Measurements from ENCODE around the gene CNTNAP5. TPM values are rescaled to one million over a fixed set of nuclear protein-coding genes. Genes with fewer than 3 reads are reported as not detected.

The CNTNAP5 gene
- total and polyA plus RNA-seq, 9 of the 15 experiments (the other 6 are each of a cell fraction or from before 2014, with no cell fraction given), result not detected

DNA sequence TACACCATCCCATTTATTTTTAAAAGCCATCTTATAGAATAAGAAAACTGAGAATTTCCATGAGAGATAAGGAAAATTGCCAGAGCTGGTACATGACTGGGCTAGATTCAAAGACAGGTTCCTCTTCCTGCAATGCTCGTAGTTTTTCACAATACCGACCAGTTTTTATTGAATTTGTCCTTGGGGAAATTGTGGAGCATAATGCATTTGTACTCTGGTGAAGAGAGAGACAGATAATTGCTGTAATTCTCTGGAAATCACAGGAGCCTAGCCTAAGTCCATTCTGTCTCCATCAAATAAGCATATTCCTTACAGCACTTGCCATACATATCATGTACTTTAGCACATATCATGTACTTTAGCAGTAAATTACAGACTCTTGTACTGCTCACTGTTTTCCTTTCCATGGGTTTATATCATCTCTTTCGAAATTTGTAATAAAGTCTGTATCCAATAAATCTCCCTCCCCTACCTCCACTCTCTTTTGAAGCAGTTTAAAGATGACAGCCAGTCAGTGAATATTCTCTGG, 355.2 kb downstream of the CNTNAP5 start (continued):
- TF ChIP-seq ZNF740 (CRISPR knock-in tag; IDR thresholded peaks at IDR 0.05) (no peak), ZNF740 (tag; IDR thresholded peaks at IDR 0.05) (no peak), NEUROD1 (IDR thresholded peaks at IDR 0.05; ENCODE audit: borderline replicate concordance, low read depth, low read length, partially characterized antibody) (no peak), ZNF512 (tag; IDR thresholded peaks at IDR 0.05) (no peak), SRSF7 (optimal IDR thresholded peaks at IDR 0.05; ENCODE audit: low read depth, low read length) (no peak), XRCC5 (IDR thresholded peaks at IDR 0.05; ENCODE audit: low read depth, low read length) (no peak), SMC3 (conservative IDR thresholded peaks at IDR 0.05; ENCODE audit: insufficient read depth, low read depth, low read length) (no peak), IFI16 (CRISPR knock-in tag; IDR thresholded peaks at IDR 0.05) (no peak), KDM1A (IDR thresholded peaks at IDR 0.05) (no peak), ZNF263 (CRISPR knock-in tag; IDR thresholded peaks at IDR 0.05; ENCODE audit: borderline replicate concordance) (no peak), U2AF1 (optimal IDR thresholded peaks at IDR 0.05; ENCODE audit: low read depth, low read length) (no peak)

Data from K562 (cell line).